Measurements from ENCODE around the gene MRPL27.
A peak's percentile ranks its signal among the peaks of the same experiment; 100 is the strongest.

The MRPL27 gene

GRCh38 chr17:50382931-50383330, 9.9 kb upstream of the MRPL27 start:
- DNase-seq: no peak

DNA sequence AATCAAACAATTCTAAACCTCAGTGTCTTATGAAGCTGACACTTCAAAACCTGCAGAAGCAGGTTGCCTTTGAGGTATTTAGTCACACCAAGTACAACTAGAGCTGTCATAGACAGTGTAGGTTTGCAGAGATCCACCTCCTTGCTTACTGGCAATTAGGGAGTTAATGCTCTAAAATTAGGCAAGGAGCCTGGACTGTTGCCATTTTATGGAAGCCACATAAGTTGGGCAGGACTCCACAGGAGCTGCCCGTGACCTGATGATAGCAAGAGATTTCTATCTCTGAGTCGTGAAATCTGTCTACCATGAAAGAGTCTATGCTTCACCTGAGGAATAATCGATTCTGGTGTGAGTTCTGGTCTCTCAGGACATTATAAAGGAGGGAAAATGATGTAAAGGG, 8.9 kb upstream of the MRPL27 start:
- no peak for DNase-seq

GRCh38 chr17:50381260-50381815, 8.4 kb upstream of the MRPL27 start:
- no peak for DNase-seq

DNA sequence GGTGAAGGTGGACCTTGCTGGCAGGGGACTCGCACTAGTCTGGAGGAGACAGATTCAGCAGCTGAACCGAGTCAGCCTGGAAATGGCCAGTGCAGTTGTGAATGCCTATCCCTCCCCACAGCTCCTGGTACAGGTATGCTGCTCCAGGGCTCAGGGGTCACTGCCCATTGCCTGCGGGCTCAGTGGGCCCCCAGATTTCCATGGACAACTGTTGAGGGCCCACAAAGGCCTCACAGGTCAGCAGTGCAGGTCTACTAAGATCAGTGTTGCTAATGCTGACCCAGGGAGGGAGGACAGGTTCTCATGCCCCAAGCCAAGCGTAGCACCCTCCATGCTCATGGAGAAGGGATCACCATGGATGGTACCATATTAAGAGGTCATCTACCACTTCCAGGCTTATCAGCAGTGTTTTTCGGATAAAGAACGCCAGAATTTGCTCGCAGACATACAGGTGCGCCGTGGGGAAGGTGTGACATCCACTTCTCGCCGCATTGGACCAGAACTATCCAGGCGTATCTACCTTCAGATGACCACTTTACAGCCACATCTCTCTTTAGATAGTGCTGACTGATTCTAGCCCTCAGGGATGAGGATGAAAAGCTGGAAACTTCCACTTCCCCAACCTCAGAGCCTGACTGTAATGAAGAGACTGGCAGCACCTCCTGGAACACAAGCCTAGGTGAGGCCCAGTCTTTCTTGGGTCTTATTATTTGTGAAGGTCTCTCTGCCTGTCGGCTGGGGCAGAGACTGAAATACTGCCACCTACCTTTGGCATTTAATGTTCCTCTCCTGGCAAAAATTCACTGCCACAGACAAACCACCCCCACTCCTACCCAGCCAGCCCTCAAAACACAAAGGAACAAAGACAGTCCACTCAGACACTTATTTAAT, 7.6 kb upstream of the MRPL27 start:
- DNase-seq: no peak

DNA sequence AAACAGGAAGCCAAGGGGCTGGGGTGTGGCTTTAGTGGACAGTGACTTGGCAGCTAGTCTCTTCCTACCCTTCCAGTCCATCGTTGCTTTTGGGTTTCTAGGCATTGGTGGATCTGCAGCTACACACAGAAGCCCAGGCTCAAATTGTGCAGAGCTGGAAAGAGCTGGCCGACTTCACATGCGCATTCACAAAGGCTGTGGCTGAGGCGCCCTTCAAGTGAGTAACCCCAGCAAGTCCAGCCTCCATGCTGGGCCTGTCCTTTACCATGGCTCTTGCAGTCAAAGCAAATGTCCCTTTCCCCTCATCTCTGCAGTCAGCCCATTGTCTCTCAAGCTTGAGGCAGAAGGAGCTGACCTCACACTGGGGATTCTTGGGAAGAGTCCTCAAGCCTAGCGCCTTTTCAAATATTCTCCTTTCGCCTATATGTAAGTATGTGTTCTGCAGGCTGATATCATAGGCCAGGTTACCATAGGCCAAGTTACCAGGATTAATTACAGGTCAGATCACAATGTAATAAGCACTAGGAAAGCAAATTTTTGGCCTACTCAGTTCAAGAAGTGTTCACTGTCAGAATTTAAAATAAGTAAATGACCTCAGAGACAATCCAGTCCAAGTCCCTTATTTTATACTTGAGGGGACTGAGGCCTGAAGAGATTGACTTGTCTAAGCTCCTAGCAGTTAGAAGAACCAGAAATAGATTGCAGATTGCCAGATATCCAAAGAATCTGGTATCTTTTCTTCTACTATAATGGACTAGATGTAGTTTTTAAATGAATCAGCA, 6.6 kb upstream of the MRPL27 start:
- no peak for DNase-seq

DNA sequence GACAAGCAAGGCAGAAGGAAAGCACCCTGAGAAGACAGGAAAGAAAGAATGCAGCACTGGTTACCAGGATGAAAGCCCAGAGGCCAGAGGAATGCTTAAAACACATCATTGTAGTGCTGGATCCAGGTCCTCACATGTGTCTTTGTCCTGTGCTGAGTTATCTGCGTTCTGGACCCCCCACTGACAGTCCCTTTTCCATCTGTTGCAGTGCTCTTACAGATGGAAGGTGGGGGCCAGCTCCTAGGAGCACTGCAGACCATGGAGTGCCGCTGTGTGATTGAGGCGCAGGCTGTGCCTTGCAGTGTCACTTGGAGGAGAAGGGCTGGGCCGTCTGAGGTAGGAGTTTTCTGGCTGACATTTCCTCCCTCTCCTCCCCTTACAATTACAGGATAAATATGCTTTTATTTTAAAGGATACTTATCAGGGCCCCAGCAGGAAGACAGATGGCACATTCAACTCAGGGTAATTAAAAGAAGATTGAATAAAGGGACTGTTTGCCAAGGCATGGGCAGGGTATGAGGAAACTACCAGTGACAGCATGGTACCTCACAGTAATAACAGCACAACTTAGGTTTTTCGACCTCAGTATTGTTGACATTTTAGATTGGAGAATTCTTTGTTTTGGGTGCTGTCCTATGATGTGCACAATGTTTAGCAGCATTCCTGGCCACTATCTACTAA, 3.0 kb upstream of the MRPL27 start:
- DNase-seq: no peak

- no peak for DNase-seq
These were observed 721 bp upstream of the MRPL27 start for GRCh38 chr17:50373705-50374104.

DNA sequence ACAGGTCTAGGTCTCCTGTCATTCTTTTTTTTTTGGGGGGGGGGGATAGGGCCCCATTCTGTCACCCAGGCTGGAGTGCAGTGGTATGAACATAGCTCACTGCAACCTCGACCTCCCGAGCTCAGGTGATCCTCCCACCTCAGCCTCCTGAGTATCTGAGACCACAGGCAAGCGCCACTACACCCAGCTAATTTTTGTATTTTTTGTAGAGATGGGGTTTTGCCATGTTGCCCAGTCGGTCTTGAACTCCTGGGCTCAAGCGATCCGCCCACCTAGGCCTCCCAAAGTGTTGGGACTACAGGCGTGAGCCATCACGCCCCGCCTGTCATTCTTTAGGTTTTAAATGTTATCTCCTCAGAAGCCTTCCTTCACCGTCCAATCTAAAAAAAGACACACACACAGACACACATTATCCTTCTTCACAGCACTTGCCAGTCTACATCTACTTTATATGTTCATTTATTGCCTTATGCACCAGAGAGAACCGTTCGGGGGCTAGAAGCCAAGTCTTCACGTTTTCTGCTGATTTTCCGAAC, 694 bp downstream of the MRPL27 start:
- no peak for DNase-seq

DNA sequence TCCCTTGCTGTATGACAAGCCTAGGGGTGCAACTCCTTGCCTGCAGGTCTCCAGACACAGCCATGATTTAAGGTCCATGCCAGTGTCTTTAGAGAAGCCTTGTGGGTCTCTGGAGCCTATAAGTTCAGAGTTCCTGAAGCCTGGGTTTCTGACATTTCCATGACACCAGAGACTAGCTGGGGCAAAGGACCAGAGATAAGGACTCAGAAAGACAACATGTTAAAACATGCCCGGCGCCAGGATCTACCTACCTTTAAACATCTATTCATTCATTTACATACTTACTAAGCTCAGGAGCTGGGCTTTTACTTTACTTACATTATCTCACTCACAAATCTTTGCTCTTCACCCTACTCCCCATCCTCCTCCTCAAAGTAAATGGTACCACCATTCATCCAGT, 1.5 kb downstream of the MRPL27 start:
- no peak for DNase-seq

DNA sequence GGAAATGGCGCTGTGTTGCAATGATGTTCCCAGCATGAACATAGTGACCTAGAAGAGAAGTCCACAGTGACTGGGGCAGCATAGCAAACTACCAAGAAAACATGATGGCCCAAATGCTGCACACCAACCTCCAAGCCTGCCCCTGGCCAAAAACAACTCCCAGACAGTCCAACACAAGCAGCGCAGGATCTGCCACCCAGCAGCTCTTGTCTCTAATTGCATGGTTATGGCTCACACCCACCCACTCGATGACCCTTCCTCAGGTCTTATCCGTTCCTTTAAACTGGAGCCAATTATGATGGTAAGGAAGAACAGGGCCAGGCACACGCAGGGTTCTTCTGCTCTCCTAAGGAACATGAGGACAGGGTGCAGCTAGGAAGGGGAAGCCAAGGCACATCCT, 2.9 kb downstream of the MRPL27 start:
- no peak for DNase-seq

GRCh38 chr17:50367401-50367800, 5.6 kb downstream of the MRPL27 start:
- no peak for DNase-seq

- DNase-seq: no peak
These were observed 7.2 kb downstream of the MRPL27 start for GRCh38 chr17:50365649-50366393.

DNA sequence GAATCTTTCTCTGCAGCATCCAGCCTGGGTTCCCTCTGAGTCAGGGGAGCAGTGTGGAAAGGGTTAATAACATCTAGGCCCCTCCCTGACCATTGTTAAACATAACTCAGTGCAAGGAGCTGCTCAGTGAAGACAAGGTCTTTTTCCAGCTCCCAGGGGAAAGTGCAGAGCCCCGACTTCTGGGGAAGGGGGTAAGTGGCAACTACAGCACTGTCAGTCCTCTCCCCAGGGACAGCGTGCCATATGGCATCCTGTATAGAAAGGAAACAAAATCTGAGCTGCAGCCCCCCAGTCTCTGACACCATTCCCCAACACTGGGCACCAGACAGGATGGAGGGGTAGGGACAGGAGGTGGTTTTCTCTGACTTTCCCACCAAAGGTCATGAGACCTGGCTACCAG, 7.8 kb downstream of the MRPL27 start:
- no peak for DNase-seq

DNA sequence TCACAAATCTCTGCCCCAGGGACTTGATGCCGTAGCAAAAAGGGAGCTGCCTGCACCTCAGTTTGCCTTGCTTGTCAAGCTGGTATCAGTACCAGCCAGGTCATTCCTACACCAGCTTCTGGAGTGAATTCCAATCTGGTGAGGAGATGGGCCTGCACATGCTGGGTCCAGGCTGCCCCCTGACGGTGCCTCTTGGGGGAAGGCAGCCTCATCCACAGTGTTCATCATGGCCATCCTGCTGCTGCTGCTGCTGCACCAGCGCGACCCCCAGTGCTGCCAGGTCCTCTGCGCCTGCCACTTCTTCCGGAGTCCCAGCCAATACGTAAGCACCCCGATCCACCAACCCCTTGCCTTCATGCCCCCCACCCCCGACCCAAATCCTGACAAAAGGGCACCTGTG, 8.3 kb downstream of the MRPL27 start:
- DNase-seq: no peak

GRCh38 chr17:50364061-50364458, 8.9 kb downstream of the MRPL27 start:
- DNase-seq: no peak

DNA sequence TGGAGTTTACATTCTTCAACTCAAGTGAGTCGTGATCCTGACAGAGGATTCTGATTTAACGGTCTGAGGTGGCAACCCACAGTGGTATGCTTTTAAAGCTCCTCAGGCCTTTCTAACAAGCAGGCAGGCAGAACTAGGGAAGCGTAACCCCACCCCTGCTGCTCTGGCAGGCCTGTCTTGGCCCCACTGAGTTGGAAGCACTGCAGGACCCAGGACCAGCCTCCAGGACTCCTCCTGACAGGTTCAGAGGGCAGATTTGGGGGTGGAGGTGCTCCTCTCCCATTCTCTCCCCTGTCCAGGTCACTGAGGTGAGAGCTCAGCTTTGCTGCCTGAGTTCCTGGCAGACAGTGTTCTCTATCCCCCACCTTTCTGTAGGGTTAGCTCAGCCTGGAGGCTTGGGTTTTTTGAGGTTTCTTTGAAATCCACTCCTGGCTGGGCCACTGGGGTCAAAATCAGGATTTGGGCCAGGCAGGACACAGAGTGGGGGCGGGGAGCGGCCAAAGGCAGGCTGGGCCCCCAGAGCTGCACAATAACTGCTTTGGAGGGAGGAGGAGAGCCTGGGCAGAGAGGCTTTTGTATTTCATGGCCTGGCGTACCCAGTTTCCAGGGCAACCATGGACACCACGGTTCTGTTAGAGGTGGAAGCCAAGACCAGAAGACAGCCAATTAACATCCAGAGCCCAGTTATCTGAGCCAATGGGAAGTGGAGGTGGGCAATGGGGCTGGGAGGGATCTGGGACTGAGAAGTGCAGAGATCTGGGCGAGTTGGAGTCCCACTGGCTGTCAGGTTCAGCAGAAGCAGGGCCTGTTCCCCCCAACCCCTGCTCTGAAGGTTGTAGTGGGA, 9.5 kb downstream of the MRPL27 start:
- DNase-seq: no peak

- DNase-seq: no peak
These were observed 10.3 kb downstream of the MRPL27 start for GRCh38 chr17:50362661-50363060.

DNA sequence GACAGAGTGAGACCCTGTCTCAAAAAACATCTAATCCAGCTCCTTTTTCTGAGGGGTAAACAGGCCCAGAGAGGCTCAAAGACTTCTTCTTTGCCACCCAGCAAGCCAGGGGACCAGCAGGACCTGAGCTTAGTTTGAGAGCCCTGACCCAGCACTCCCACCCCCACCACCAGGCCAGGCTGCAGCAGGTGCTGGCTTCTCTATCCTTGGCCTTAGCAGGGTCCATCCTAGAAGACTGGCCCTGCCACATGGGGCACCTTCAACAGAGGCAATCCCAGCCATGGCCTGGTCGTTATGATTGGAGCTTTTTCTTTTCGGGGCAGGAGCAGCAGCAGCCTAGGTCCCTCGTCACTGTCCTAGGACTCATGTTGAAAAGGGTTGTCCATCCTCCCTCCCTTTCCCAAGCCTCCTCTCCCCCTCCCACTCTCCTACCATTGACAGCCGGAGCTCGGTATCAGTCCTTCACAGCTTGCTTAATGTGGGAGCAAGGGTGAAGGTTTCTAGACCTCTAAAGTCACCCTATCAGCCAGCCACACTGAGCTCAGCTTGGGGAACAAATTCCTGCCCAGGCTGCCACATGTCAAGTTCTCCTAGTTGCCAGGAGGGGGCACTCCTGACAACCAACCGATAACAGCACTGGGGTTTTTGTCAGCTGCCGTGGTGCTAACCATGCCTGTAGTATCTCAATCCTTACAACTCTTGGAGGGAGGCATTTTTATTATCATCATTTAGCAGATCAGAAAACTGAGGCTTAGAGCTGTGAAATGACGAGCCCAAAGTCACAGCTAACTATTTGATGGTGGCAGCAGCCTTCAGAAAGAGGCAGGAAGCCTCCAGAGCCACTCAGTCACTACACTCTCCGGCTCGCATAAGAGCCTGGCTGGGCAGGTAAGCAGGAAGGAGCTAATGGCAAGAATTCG, 11.2 kb downstream of the MRPL27 start:
- DNase-seq: peak in 4 of 5 donors; percentile 33 to 65 (median 46)

DNA sequence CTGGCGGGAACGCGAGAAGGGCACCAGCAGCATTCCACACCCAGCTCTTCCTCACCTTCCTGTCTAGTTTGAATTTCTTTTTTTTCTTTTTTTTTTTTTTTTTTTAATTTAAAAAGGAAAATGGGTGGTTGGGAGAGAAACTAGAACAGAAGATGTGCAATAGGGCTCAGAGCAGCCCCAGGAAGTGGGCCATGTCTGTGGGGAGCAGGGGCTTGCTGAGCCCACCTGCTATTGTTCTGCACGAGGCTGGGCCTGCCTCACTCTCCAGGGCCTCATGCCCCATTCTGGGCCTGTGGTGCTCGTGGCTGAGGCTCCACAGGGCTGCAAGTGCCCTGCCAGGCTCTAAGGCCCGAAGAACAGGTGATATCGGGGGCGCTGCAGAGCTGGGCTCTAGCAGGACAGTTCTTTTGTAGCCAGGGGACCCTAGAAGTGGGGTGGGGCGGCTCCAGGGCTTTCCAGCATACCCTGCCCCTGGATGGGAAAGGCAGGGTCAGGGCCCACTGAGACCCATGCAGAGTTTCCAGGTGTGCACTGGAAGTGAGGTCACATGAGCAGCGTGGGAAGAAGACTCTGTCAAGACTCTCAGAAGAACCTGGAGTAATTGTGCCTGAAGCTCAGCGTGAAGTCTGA, 12.4 kb downstream of the MRPL27 start:
- DNase-seq: no peak

Measured in T-helper 1 cell (primary cell).